ENCODE data around the gene NUP188.
A peak's percentile ranks its signal among the peaks of the same experiment; 100 is the strongest.

NUP188 gene

DNA sequence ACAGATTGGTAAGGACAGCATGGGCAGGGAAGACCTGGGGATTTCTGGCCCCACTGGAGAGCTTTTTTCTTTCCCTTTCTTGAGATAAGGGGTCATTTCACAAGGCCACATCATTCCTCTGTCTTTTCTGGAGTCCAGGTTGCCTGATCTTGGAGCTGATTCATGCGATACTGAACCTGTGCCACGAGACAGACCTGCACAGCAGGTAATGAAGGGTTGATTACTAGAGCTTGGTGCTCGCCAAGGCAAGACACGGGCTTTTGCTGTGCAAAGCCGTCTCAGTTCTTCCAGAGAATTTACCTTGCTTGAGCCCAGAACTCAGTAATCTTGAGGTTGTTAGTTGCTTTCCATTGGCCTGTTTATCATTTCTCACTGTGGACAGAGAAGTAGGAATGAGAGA is 39.2 kb downstream of the NUP188 start:
- TF ChIP-seq, protein P1, sequence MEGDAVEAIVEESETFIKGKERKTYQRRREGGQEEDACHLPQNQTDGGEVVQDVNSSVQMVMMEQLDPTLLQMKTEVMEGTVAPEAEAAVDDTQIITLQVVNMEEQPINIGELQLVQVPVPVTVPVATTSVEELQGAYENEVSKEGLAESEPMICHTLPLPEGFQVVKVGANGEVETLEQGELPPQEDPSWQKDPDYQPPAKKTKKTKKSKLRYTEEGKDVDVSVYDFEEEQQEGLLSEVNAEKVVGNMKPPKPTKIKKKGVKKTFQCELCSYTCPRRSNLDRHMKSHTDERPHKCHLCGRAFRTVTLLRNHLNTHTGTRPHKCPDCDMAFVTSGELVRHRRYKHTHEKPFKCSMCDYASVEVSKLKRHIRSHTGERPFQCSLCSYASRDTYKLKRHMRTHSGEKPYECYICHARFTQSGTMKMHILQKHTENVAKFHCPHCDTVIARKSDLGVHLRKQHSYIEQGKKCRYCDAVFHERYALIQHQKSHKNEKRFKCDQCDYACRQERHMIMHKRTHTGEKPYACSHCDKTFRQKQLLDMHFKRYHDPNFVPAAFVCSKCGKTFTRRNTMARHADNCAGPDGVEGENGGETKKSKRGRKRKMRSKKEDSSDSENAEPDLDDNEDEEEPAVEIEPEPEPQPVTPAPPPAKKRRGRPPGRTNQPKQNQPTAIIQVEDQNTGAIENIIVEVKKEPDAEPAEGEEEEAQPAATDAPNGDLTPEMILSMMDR (IDR thresholded peaks at IDR 0.05; ENCODE audit: low read depth, low read length): no peak
- DNase-seq (ENCODE audit: extremely low read depth, low read depth): no peak

DNA sequence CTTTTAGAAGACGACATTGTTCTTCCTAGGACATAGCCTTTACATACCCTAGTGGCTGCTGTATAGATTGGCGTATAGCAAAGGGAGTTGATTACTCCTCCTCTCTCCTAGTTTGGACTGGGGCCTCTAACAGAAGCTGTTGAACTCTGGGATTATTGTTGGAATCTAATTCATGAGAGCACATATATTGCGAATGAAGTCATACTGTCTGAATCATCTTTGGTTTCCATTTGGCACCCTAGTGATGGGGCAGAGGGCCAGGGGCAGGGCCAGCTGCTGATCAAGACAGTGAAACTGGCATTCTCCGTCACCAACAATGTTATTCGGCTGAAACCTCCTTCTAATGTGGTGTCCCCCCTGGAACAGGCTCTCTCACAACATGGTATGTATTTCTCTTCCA is 40.3 kb downstream of the NUP188 start:
- TF ChIP-seq, protein P1 (IDR thresholded peaks at IDR 0.05; ENCODE audit: low read depth, low read length): no peak
- DNase-seq (ENCODE audit: extremely low read depth, low read depth): peak; percentile 40

DNA sequence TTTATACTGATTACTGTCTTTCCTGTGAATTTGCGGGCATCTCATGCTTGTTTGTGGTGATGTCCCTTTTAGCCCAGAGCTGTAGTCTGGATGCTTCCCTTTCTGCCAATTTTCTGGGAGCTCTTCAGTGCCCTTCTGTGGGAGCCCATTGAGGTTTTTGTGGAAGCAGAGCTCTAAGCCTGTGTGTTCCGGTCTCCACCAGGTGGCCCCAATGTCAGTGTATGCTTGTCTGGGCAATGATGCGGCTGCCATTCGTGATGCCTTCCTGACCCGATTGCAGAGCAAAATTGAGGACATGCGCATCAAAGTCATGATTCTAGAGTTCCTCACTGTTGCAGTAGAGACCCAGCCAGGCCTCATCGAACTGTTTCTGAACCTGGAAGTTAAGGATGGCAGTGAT is 45.5 kb downstream of the NUP188 start:
- TF ChIP-seq, protein P1 (IDR thresholded peaks at IDR 0.05; ENCODE audit: low read depth, low read length): peak; percentile 18
- DNase-seq (ENCODE audit: extremely low read depth, low read depth): no peak

DNA sequence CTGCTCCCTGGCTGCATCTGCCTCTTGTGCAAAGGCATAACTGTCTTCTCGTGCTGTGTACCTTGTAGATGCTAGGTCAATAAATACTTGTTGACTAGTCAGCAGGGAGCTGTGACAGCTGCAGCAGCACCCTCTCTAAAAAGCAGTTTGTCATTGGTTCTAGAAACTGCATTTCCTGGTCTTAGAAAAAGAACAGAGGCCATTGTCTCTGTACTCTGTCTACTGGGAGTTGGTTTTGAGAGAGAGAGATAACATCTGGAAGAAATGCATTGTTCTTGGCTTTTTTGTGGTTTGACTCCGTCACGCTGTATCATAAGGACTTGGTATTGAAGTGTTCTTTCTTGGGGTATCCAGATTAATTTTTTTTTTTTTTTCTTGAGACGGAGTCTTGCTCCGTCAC is 48.3 kb downstream of the NUP188 start:
- no peak for DNase-seq (ENCODE audit: extremely low read depth, low read depth)
- TF ChIP-seq, protein P1 (IDR thresholded peaks at IDR 0.05; ENCODE audit: low read depth, low read length): no peak

DNA sequence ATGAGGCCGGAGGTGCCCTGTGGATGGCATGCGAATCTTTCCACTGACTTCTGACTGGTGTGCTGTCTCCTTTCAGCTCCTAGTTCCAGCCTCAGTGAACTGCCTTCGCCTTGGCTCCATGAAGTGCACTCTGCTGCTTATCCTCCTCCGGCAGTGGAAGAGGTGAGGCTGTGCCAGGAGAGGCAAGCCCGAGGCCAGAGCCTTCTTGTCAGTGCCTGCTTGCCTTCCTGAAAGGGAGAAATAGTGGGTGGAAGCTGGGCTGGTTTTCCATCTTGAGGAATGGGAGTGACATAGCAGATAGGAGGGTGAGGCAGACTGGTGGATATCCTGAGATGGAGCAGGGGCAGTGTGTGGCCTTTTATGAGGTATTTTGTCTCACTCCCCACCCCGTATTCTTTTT is 51.0 kb downstream of the NUP188 start:
- TF ChIP-seq, protein P1 (IDR thresholded peaks at IDR 0.05; ENCODE audit: low read depth, low read length): no peak
- no peak for DNase-seq (ENCODE audit: extremely low read depth, low read depth)

DNA sequence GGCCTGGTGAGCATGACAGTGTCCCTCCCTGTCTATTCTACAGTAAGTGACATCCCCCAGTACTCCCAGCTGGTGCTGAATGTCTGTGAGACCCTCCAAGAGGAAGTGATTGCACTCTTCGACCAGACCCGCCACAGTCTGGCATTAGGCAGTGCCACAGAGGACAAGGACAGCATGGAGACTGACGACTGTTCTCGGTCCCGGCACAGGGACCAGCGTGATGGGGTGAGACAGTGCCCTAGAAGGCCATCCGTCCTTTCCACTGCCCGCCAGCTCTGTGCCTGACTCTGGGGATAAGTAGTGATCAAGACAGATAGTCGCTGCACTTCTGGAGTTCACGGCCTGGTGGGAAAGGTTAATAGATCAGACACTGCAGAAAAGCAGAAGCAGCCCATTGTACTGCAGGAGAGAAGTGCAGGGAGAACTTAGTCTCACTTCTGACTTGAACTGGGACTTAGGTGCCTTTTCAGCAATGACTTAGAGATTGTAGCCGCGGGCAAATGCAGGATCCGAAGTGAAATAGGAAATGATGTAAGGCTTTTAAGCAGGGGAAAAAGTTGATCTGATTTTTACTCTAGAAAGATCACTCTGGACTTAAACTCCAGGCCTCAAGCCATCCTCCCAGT is 52.2 kb downstream of the NUP188 start:
- TF ChIP-seq, protein P1 (IDR thresholded peaks at IDR 0.05; ENCODE audit: low read depth, low read length): no peak
- DNase-seq (ENCODE audit: extremely low read depth, low read depth): no peak

DNA sequence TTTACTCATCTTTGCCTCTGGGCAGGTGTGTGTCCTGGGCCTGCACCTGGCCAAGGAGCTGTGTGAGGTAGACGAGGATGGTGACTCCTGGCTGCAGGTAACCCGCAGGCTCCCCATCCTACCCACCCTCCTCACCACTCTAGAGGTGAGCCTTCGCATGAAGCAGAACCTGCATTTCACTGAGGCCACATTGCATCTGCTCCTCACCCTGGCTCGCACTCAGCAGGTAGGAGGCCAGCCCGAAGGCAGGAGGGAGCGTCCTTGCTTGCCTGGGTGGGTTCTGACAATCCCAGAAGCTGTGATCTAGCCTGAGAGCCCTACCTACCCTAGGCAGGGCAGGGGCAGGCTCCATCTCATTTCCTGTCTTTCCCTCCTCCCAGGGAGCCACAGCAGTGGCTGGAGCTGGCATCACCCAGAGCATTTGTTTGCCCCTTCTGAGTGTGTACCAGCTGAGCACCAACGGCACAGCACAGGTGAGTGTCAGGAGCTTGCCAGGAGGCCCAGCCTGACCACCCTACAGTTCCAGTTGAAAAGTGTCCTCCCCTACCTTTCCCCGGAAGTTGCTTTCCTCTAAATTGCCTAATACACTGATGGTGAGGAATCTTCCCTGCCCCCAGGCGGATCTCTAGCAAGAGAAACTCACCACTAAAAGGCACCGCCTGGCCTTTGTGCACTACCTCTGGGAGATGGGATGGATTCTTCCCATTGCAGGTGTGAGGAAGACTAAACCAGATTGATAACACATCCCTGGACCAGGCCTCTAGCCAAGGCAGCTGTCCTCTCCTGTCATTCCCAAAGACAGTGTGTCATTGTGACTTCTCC is 54.2 kb downstream of the NUP188 start:
- TF ChIP-seq, protein P1 (IDR thresholded peaks at IDR 0.05; ENCODE audit: low read depth, low read length): no peak
- no peak for DNase-seq (ENCODE audit: extremely low read depth, low read depth)
